ENCODE data around the gene CDON. TPM values are rescaled to one million over a fixed set of nuclear protein-coding genes. Genes with fewer than 3 reads are reported as not detected.

Gene CDON
- total RNA-seq, 1 donor from 2014 or later, result 71.3 TPM

DNA sequence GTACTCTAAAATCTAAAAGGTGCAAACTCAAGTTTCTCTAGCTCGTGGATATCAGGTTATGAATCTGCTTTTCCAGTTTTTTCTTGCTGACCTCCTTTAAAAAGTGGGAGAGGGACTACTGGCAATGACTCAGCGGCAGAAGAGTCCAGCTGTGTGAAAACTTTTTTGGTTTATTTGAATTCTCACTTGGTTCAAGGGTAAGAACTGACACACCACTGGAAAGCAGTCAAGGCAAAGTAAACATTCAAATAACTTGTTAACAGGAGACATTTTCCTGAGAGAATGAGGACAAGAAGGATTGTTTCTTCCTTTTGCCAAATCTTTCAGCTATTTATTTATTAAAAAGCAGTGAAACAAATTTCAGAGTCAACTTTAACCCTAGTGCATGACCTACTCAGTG is 36.1 kb downstream of the CDON start:
- no peak overlapping the region for H3K4me3 Mint-ChIP-seq
- Histone ChIP-seq H4K20me1 (ENCODE audit: low read depth) (peaks cover 47% of the 10 kb centered on the region), H3K9ac (no peak overlapping the region), H3K4me1 (peaks cover 3% of the 10 kb centered on the region), H3K36me3 (peaks cover 3% of the 10 kb centered on the region), H3K4me2 (no peak overlapping the region), H2AFZ (replicated peaks) (no peak overlapping the region), H3K27me3 (no peaks in the 10 kb centered on the region), H3K79me2 (ENCODE audit: low read depth) (peaks cover 21% of the 10 kb centered on the region), H3K4me3 (no peak overlapping the region), H3K27ac (no peak overlapping the region), H3K9me3 (ENCODE audit: low read depth) (no peaks in the 10 kb centered on the region), H3F3A (ENCODE audit: low read depth) (no peaks in the 10 kb centered on the region)
- DNase-seq (ENCODE audit: low spot score), result no peak
- peaks cover 27% of the 10 kb centered on the region for H3K36me3 Mint-ChIP-seq
- TF ChIP-seq, protein P1, sequence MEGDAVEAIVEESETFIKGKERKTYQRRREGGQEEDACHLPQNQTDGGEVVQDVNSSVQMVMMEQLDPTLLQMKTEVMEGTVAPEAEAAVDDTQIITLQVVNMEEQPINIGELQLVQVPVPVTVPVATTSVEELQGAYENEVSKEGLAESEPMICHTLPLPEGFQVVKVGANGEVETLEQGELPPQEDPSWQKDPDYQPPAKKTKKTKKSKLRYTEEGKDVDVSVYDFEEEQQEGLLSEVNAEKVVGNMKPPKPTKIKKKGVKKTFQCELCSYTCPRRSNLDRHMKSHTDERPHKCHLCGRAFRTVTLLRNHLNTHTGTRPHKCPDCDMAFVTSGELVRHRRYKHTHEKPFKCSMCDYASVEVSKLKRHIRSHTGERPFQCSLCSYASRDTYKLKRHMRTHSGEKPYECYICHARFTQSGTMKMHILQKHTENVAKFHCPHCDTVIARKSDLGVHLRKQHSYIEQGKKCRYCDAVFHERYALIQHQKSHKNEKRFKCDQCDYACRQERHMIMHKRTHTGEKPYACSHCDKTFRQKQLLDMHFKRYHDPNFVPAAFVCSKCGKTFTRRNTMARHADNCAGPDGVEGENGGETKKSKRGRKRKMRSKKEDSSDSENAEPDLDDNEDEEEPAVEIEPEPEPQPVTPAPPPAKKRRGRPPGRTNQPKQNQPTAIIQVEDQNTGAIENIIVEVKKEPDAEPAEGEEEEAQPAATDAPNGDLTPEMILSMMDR (IDR thresholded peaks at IDR 0.05), result no peak
- TF ChIP-seq EZH2phosphoT487 (IDR thresholded peaks at IDR 0.05) (no peak), EZH2 (IDR thresholded peaks at IDR 0.05) (no peak)
- peaks cover under 1% of the 10 kb centered on the region for H3K27me3 Mint-ChIP-seq (ENCODE audit: insufficient read depth, low read depth)
- H3K4me1 Mint-ChIP-seq, result peaks cover 23% of the 10 kb centered on the region
- H3K27ac Mint-ChIP-seq, result no peak overlapping the region
- peaks cover 9% of the 10 kb centered on the region for H3K9me3 Mint-ChIP-seq

DNA sequence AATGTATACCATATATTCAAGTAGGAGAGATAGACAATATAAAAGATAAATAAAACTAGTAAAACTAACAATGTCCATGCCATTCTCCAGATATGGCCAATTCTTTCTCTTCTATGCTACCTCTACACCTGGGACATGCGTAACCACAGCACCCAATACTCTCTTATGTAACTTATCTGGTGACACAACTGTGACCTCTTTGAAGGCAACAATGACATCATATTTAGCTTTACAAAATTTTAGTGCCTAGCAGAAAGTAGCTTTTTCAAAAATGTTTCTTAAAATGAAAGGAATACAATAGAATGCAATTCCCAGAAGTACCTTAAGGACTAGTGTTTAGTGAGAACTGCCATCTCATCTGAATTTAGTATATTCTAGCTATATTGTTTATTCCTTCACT is 36.8 kb downstream of the CDON start:
- Histone ChIP-seq H3K27ac (no peak overlapping the region), H4K20me1 (ENCODE audit: low read depth) (peaks cover 44% of the 10 kb centered on the region), H3K27me3 (no peaks in the 10 kb centered on the region), H3K4me2 (no peak overlapping the region), H3K79me2 (ENCODE audit: low read depth) (peaks cover 14% of the 10 kb centered on the region), H3K4me1 (peaks cover 1% of the 10 kb centered on the region), H3K36me3 (peaks cover 3% of the 10 kb centered on the region), H3F3A (ENCODE audit: low read depth) (no peaks in the 10 kb centered on the region), H3K4me3 (no peak overlapping the region), H3K9me3 (ENCODE audit: low read depth) (no peaks in the 10 kb centered on the region), H3K9ac (no peak overlapping the region), H2AFZ (replicated peaks) (no peak overlapping the region)
- Mint-ChIP-seq H3K27ac (no peak overlapping the region), H3K9me3 (peaks cover 2% of the 10 kb centered on the region), H3K4me3 (no peak overlapping the region), H3K27me3 (ENCODE audit: insufficient read depth, low read depth) (no peaks in the 10 kb centered on the region), H3K36me3 (peaks cover 28% of the 10 kb centered on the region), H3K4me1 (peaks cover 24% of the 10 kb centered on the region)
- no peak for TF ChIP-seq EZH2phosphoT487 (IDR thresholded peaks at IDR 0.05)
- no peak for TF ChIP-seq EZH2 (IDR thresholded peaks at IDR 0.05)
- TF ChIP-seq, protein P1 (IDR thresholded peaks at IDR 0.05), result no peak
- DNase-seq (ENCODE audit: low spot score), result no peak

DNA sequence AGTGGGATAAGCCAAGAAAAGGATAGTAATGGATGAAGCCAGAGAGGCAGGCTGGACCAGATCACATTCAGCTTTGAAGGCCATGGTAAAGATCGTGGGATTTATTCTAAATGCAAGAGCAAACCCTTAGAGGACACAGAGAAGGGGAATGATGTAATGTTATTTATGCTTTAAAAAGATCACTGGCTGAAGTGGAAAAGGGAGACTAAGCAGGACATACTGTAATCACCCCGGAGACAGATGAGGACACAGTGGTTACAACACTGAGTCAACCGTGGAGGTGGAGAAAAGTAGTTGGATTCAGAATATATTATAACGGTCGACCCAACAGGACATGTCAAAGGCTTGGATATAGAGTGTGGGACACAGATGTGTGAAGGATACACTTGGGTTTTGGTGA is 38.5 kb downstream of the CDON start:
- no peaks in the 10 kb centered on the region for H3K9me3 Mint-ChIP-seq
- no peak overlapping the region for H2AFZ ChIP-seq (replicated peaks)
- peaks cover 12% of the 10 kb centered on the region for H3K4me1 ChIP-seq
- H4K20me1 ChIP-seq (ENCODE audit: low read depth), result peaks cover 31% of the 10 kb centered on the region
- peaks cover 34% of the 10 kb centered on the region for H3K4me1 Mint-ChIP-seq
- no peaks in the 10 kb centered on the region for H3K27me3 ChIP-seq
- no peak overlapping the region for H3K9ac ChIP-seq
- H3F3A ChIP-seq (ENCODE audit: low read depth), result no peaks in the 10 kb centered on the region
- peaks cover 29% of the 10 kb centered on the region for H3K36me3 Mint-ChIP-seq
- no peak overlapping the region for H3K27ac Mint-ChIP-seq
- no peaks in the 10 kb centered on the region for H3K9me3 ChIP-seq (ENCODE audit: low read depth)
- peaks cover 5% of the 10 kb centered on the region for H3K79me2 ChIP-seq (ENCODE audit: low read depth)
- no peak for TF ChIP-seq EZH2 (IDR thresholded peaks at IDR 0.05)
- TF ChIP-seq, protein P1 (IDR thresholded peaks at IDR 0.05), result no peak
- TF ChIP-seq EZH2phosphoT487 (IDR thresholded peaks at IDR 0.05), result no peak
- H3K27ac ChIP-seq, result no peak overlapping the region
- H3K36me3 ChIP-seq, result no peaks in the 10 kb centered on the region
- no peak for DNase-seq (ENCODE audit: low spot score)
- H3K27me3 Mint-ChIP-seq (ENCODE audit: insufficient read depth, low read depth), result no peaks in the 10 kb centered on the region
- no peak overlapping the region for H3K4me2 ChIP-seq
- no peak overlapping the region for H3K4me3 ChIP-seq
- H3K4me3 Mint-ChIP-seq, result no peak overlapping the region
